Mucosa of stomach (tissue), 1 donor: ENCODE measurements around the gene ASTN2.

Experiments
- H3K27me3 ChIP-seq: one replicate; pipeline ENCODE4 v1.7.0; 2013; ENCODE audit warnings: mild to moderate bottlenecking, low read length; ENCODE audit not compliant: control insufficient read depth, insufficient read depth
- H3K36me3 ChIP-seq: one replicate; pipeline ENCODE4 v1.7.0; 2013; ENCODE audit warnings: low read length; ENCODE audit not compliant: control insufficient read depth, insufficient read depth
- H3K4me1 ChIP-seq: one replicate; pipeline ENCODE4 v1.7.0; 2013; ENCODE audit warnings: mild to moderate bottlenecking, low read length; ENCODE audit not compliant: control insufficient read depth, insufficient read depth
- H3K4me3 ChIP-seq: one replicate; pipeline ENCODE4 v1.7.0; 2013; ENCODE audit warnings: low read length
- H3K9ac ChIP-seq: one replicate; pipeline ENCODE4 v1.7.0; 2013; ENCODE audit warnings: mild to moderate bottlenecking, low read length, moderate library complexity
- H3K9me3 ChIP-seq: one replicate; pipeline ENCODE4 v1.7.0; 2013; ENCODE audit warnings: mild to moderate bottlenecking, low read length, moderate library complexity; ENCODE audit not compliant: control insufficient read depth
- donor health status: Pancreatic carcinoma.

ASTN2 gene

DNA sequence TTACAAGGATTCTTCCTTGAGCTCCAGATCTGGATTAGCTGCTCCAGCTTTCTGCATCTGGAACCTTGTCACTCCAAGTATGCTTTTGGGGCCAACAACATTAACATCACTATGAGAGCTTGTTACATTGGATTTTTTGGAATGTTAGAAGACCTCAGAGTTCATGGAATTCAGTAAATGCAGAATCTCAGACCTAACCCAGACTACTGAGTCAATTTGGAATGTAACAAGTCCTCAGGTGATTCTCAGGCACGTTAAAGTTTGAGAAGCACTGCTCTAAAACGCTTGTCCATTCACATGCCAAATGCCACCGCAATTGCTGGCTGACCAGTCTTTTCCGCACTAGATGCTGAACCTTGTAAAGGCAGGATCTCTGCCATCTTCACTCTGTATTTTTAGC lies 979.2 kb downstream of the ASTN2 start:
- Histone ChIP-seq H3K36me3 (no peaks in the 10 kb centered on the region), H3K4me3 (no peak overlapping the region), H3K9me3 (no peaks in the 10 kb centered on the region), H3K9ac (no peak overlapping the region), H3K27me3 (no peaks in the 10 kb centered on the region), H3K4me1 (no peaks in the 10 kb centered on the region)

DNA sequence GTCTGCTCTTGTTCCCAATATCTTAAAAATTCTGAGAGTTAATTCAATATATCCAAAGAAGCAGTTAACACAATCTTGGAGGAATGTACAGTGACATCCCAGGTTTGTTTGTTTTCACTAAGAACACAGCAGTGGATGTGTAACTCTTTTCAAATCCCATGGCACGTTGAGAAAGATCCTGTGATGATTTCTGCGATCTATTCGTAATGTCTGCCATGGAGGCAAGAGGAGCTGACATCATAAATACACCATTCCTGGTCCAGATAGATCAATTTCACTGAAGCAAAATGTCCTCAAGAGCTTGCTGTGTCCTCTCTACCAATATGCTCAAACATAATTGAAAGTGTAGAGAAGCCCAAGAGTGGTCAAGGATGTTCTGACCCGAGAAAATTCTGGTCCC lies 980.5 kb downstream of the ASTN2 start:
- Histone ChIP-seq H3K9ac (no peak overlapping the region), H3K4me1 (no peaks in the 10 kb centered on the region), H3K9me3 (no peaks in the 10 kb centered on the region), H3K36me3 (no peaks in the 10 kb centered on the region), H3K27me3 (no peaks in the 10 kb centered on the region), H3K4me3 (no peak overlapping the region)

DNA sequence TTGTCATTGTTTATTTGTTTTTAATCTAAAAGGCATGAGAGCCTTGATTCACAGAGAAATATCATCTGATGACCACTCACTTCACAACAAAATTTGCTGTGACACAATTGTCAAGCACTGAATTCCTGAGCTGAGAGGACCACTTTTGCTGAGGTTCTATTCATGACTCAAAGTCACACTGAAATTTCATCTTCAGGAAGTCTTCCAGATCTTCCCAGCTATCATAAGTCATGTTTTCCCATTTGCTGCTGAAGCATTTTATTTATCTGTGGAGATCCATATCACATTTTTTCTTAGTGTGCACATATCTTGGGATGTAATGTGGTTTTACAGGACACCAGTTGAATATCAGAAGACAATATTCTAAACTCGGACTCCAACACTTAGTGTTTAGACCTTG lies 982.8 kb downstream of the ASTN2 start:
- H3K9ac ChIP-seq, result no peak overlapping the region
- no peaks in the 10 kb centered on the region for H3K36me3 ChIP-seq
- no peaks in the 10 kb centered on the region for H3K27me3 ChIP-seq
- no peaks in the 10 kb centered on the region for H3K9me3 ChIP-seq
- no peaks in the 10 kb centered on the region for H3K4me1 ChIP-seq
- no peak overlapping the region for H3K4me3 ChIP-seq

DNA sequence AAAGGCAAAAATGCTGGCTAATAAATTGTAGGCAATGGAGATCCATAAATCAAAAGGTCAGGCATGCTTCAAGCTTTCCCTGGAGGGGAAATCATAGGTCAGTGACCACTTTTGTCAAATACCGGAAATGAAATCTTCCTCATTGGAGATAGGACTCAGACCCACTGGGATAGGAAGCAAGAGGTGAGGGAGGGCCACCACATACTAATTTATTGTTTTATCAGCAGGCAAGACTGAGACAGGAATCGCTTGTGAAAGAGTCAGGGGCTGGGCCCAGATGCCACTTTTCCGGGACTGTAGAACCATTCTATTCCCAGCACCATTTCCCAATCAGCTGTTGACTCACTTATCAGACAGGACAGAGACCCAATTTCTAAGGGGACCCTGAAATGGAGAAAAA lies 984.0 kb downstream of the ASTN2 start:
- H3K27me3 ChIP-seq, result no peaks in the 10 kb centered on the region
- no peaks in the 10 kb centered on the region for H3K4me1 ChIP-seq
- H3K9ac ChIP-seq, result no peak overlapping the region
- no peaks in the 10 kb centered on the region for H3K36me3 ChIP-seq
- H3K9me3 ChIP-seq, result no peaks in the 10 kb centered on the region
- no peak overlapping the region for H3K4me3 ChIP-seq

DNA sequence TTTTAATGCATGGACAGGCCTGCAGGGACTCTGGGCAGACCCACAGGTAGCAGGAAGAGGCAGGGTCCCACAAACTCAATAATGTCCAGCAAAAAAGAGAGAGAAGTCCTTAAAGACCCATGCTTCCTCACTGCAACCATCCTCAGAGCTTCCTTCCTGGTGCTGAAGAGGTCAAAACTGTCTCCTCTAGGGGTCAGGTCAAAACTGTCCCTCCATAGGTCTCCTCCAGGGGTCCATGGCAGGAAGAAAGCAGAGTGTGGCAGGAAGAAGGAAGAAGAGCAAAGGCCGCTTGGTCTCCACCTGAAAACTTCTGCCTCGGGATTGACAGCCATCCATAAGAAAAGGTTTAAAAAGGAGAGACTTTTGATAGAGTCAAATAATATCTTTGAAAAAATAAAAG lies 989.6 kb downstream of the ASTN2 start:
- no peaks in the 10 kb centered on the region for H3K9me3 ChIP-seq
- H3K36me3 ChIP-seq, result no peaks in the 10 kb centered on the region
- no peaks in the 10 kb centered on the region for H3K27me3 ChIP-seq
- H3K4me1 ChIP-seq, result no peaks in the 10 kb centered on the region
- no peak overlapping the region for H3K4me3 ChIP-seq
- no peak overlapping the region for H3K9ac ChIP-seq

DNA sequence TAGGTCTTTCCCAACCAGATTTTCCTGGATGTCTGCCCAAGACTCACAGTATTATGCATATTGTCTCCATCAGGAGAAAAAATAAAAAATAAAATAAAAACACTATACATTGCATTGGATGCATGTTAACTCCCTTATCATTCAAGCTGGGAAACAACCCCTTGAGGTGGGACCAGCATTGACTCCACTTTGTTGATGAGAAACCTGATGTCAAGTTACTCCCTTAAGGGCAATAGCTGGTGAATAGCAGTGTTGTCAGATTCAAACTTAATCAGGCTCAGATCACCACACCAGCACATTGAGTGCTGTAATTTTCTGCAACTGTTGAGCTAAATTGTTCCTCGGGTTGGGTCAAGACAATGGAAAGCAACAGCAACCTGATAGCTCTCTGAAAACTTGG lies 991.7 kb downstream of the ASTN2 start:
- no peaks in the 10 kb centered on the region for H3K9me3 ChIP-seq
- H3K4me3 ChIP-seq, result no peak overlapping the region
- no peaks in the 10 kb centered on the region for H3K27me3 ChIP-seq
- H3K4me1 ChIP-seq, result no peaks in the 10 kb centered on the region
- no peaks in the 10 kb centered on the region for H3K36me3 ChIP-seq
- H3K9ac ChIP-seq, result no peak overlapping the region

DNA sequence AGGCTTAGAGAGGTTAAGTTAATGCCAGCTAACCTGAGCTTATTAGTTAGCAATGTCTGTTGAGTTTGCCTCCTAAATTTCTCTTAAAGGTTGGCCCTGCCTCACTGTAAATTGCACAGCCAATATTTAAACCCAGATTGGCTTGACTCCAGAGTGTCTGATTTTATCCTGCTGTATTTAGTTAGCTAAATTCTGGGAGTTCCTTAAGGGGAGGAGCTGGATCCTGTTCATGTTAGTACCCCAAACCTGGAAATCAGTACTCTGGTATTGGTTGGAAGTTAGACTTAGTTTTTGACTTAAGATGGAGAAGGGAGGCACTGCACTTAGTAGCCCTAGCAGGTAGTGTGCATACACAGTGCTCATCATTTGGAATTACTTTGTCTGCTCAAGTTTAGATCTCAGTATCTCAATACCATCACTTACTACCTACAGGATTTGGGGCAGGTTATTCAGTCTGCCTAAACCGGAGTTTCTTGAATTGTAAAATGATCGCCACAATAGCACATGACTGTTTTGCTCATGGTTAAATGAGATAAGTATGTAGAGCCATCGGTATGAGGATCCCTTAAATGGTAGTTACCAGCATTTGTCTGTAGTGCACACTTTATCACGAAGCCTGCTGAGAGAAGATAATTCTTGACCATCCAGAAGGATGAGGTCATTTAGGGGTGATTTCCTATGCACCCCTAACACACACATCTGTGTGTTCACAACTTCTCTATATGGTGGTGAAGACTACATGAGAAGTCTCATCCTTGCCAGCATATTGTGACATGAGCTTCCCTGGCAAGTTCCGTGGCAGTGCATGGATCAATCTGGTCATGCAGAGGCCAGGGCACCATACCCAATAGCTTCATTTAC lies 992.5 kb downstream of the ASTN2 start:
- no peaks in the 10 kb centered on the region for H3K4me1 ChIP-seq
- H3K9me3 ChIP-seq, result no peaks in the 10 kb centered on the region
- no peaks in the 10 kb centered on the region for H3K27me3 ChIP-seq
- H3K9ac ChIP-seq, result no peak overlapping the region
- no peaks in the 10 kb centered on the region for H3K36me3 ChIP-seq
- H3K4me3 ChIP-seq, result no peak overlapping the region

DNA sequence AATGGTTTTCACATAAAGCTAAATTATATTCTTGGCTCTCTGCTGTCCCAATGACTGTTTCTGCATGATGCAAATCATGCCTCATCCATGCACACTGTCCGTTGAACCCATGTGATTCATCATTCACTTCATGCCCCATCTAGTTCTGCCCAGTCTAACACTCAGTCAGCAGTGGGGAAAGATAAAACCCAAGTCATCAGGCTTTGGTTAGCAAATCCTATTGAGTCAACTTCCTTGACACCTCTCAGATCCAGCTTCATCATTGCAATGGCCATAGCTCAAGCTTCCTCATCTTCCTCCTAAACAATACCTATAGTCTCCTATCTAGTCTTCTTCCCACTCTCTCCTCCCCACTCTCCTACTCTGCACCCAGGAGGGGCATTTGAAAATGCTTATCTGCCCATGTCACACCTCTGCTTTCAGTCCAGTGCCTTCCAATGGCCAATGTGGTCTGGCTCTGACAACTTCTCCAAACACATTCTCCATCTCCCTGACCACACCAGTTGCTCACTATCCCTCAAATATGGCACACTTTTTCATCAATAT lies 993.8 kb downstream of the ASTN2 start:
- H3K36me3 ChIP-seq, result no peaks in the 10 kb centered on the region
- H3K4me1 ChIP-seq, result no peaks in the 10 kb centered on the region
- H3K27me3 ChIP-seq, result no peaks in the 10 kb centered on the region
- no peaks in the 10 kb centered on the region for H3K9me3 ChIP-seq
- H3K4me3 ChIP-seq, result no peak overlapping the region
- no peak overlapping the region for H3K9ac ChIP-seq

DNA sequence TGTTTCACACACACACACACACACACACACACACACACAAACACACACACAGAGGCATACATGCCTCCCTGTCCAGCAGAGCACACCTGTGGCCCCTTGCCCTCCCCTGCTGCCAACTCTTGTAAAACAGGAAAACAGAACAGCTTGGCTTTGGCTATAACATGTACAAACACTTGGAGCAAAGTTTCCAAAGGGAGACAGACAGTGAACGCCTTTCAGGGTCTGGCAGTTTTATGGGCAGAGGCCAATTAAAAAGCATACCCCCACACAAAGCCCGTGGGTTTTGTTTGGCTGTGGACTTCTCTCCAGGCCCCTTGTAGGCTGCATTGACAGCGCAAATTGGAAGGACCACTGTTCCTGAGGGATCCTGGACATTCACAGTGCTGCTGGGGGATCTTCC lies 995.7 kb downstream of the ASTN2 start:
- H3K4me1 ChIP-seq, result no peaks in the 10 kb centered on the region
- H3K4me3 ChIP-seq, result no peak overlapping the region
- H3K27me3 ChIP-seq, result no peaks in the 10 kb centered on the region
- no peaks in the 10 kb centered on the region for H3K9me3 ChIP-seq
- no peak overlapping the region for H3K9ac ChIP-seq
- H3K36me3 ChIP-seq, result no peaks in the 10 kb centered on the region

DNA sequence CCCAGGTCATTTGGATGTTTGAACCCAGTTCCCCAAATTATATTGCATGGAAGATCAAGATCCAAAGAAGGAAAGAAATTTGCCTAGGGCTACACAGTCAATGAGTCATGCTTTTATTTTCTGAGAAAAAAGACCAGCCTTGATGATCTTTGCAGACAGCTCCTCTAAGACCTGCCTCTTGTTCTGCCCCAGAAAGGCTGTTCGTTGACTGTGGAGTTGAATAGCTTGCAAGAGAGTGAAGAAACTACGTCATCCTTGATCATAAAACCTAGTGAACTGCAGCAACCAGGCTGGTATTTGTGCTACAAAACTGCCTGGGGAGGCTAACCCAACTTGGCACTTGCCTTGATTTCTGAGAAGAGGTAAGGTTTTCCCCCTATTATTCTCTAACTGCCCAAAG lies 997.4 kb downstream of the ASTN2 start:
- no peak overlapping the region for H3K9ac ChIP-seq
- H3K27me3 ChIP-seq, result no peaks in the 10 kb centered on the region
- H3K36me3 ChIP-seq, result no peaks in the 10 kb centered on the region
- H3K4me1 ChIP-seq, result no peaks in the 10 kb centered on the region
- H3K4me3 ChIP-seq, result no peak overlapping the region
- H3K9me3 ChIP-seq, result no peaks in the 10 kb centered on the region

DNA sequence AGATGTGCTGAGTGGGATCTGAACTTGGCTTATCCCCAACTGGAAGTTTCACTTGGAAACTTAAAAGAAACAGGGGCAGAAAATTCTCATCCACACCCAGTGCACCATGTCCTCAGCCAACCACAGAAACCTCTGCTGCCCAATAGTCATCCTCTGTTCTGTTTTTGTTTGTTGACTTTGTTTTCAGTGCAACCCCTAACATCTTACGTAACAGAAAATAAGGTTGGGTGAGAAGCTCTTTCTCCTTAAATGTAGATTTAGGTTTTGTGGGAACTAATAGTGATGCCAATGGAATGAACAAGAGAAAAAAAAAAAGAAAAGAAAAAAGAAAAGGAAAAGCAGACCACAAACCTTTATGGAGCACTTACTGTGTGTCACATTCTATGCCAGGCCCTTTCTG lies 998.4 kb downstream of the ASTN2 start:
- Histone ChIP-seq H3K27me3 (no peaks in the 10 kb centered on the region), H3K36me3 (no peaks in the 10 kb centered on the region), H3K9me3 (no peaks in the 10 kb centered on the region), H3K4me3 (no peak overlapping the region), H3K4me1 (no peaks in the 10 kb centered on the region), H3K9ac (no peak overlapping the region)

DNA sequence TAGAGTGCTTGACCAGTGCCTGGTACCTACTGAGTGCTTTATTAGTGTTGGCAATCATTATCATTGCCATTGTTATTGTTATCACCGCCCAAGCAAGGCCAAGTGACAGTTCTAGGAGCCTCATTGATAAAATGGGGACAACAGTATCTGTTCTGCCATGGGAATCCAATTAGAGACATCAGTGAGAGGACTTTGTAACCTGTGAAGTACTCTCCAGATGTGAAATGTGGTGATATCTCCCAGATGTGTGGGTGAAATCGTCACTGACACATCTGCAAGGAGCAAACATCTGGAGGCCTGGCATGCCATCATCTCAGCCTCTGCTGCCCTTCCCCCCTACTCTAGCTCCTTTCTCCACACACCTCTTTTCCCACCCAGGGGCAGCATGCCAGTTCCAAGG lies 1000.5 kb downstream of the ASTN2 start:
- H3K4me3 ChIP-seq, result no peak overlapping the region
- H3K9me3 ChIP-seq, result no peaks in the 10 kb centered on the region
- no peaks in the 10 kb centered on the region for H3K36me3 ChIP-seq
- H3K4me1 ChIP-seq, result no peaks in the 10 kb centered on the region
- no peak overlapping the region for H3K9ac ChIP-seq
- no peaks in the 10 kb centered on the region for H3K27me3 ChIP-seq
